HG03025 (cell line): Measurements from ENCODE around the gene GREB1.

Experiments used
- ATAC-seq: cut with Tn5 transposase; IDR thresholded peaks from one replicate; pipeline ENCODE4 v1.9.1; 2021; ENCODE audit warnings: mild to moderate bottlenecking, moderate library complexity; ENCODE audit not compliant: unreplicated experiment, low FRiP score

The GREB1 gene

DNA sequence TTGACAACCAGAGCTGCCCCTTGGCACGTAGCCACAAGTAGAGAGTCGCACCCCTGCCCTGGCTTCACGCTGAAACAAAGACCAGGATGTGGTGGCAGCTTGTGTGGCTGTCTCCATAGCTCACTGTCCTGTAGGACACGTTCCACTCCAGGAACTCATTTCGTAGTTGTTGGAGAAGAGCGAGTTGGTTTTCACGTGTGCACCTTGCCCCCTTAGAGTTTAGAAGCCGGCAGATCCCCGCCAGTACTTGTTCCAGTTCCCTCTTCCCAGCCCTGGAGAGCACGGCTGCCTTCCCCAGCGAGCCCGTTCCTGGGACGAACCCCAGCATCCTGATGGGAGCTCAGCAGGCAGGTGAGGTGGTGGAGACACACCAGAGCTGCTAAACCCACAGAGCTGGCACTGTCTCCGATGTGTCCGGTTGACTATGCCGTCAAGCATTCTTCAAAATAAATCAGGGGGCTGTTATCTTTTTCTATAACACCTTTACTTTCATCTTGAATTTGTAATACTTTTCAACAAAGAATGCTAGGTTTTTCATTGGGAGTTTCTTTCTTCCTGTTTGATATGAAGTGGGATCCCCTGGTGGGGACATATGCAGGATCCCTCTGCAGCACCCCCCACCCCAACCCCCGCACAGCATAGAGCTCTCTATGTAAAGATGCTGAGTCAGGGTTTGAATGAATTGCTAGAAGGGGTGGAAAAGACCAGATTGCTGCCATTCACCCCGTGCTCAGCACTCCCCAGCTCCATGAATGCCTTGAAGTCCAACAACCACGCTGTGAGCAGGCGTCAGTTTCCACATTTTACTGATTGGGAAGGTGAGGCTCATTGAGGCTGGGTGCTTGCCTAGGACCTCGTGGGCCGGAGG is 44.5 kb downstream of the GREB1 start:
- ATAC-seq, result no peak

DNA sequence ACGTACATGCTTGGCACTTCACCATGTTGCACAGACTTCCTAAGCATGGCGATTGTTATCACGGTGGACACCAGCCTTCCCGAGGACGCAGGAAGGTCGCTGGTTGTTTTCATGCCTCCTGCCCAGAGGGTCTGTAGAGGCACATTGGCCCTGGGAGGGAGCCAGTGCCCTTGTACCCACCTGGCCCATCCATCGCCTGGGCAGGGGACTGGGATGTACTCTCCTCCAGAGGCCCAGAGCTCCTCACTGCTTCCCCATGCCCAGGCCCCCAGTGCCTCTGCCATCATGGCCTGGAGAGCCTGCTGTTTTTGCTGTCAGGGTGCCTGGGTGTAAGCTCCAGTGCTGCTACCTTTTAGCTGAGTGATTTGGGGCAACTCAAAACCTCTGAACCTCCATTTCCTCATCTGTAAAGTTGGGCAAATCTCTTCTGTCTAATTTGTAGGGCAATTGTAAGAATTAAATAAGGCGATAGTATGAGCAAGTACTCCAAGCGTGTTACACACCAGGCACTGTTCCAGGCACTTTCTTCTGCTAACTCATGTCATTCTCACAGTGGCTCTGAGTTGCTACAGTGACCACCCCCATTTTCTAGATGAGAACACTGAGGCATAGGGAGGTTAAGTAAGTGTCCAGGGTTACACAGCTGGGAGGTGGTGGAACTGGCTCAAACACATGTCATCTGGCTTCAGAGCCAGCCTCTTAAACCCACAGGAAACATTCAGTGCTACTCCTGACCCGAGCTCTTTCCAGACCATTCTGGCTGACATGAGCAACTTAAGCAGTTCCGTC is 45.3 kb downstream of the GREB1 start:
- ATAC-seq, result no peak

DNA sequence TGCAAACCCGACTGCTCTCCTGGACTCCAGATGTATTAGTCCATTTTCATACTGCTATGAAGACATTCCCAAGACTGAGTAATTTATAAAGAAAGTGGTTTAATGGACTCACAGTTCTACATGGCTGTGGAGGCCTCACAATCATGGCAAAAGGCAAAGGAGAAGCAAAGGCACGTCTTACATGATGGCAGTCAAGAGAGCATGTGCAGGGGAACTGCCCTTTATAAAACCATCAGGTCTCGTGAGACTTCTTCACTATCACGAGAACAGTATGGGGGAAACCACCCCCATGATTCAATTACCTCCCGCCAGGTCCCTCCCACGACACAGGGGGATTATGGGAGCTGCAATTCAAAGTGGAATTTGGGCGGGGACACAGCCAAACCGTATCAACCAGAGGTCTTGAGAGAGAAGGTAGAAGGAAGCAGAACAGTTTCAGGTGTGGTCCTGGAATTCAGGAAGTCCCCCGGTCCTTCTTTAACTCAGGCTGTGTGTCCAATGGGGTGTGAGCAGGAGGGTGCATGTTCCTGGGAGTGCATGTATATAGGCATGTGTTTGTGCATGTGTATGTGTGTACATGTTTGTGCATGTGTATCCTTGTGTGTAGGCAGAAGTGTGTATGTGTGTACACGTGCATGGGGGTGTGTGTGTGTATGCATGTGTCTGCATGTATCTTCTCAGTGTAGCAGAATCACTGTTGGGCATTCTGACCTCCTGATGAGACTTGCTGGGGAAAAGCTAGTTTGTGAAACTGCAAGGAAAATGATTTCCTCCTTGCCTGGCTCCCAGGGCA is 46.2 kb downstream of the GREB1 start:
- no peak for ATAC-seq

DNA sequence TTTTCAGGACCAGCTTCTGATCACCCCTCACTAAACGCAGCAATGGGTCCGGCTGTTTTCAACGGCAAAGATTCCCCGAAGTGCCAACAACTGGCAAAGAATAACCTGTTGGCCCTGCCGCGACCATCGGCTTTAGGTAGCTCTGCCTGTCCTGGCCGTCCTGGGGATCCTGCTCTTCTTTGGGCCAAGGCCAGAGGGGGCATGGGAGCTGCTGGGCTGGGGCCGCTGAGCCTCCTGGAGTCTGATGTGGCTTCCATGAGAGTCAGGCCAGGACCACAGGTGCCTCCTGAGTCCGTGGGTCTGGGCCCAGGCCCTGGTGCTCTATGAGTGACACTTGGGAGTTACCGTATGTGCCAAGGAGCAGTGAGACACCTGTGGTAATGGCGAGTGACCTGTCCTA is 46.9 kb downstream of the GREB1 start:
- no peak for ATAC-seq

DNA sequence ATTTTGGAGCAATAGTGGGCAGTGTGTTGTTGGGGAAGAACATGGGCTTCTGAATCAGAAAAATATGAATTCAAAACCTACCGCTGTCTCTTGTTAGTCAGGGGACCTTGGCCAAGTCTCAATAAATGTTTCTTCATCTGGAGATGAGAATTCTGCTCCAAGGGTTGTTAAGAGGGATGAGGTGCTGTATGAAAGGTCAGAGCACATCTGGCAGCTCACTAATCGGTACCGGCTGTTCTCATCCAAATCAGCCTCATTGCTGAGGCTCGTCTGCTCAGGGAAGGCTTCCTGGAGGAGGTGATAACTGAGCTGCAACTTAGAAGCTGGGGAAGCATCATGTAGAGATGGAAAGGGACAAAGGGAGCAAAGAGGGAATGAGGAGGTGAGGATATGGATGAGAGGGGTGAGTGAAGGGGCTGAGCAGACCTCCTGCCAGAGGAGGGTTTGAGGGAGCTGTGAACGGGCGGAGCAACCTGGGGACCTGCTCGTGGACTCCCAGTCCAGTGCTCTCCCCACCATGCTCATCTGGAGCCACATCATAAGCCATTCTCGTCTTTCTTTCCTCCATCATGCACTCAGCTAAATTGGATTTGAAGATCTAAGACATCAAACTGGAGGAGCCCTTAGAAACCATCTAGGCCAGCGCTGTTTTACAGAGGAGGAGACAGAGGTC is 47.4 kb downstream of the GREB1 start:
- no peak for ATAC-seq

DNA sequence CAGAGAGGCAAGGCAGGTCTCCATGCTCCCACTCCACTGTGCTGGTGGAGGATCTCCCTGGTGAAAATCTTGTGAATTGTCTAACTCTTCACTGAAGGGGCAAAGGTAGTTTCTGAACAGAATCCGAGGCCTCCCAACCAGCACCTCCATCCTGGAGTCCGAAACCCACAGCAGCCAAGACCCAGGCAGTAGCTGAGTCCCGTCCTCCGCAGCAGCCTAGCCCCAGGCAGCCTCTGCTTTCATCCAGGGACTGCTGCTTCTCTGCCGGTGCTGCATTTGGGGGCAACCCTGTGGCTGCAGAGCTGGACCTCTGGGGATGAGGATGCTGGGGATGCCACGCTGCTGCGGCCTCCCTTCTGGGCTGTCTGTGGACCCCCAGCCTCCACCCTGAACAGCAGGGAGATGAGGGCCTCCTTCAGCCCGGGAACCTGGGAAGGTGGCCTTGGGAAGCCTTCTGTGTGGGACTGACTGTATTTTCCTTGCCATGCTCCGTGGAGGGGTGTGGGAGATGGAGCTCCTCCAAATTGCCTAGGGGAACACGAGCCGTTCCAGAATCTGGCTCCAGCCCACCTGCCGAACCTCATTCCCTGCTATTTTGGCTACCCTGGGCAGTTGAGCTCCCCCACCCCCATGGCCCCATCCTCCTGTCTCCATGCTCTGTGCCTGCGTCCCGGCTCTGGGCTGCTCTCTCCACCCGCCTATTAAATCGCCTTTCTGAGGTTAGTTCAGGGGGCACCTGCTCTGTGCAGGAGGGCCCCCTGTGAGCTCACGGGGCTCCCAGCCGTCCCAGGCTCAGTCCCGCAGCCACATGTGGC is 48.2 kb downstream of the GREB1 start:
- no peak for ATAC-seq

DNA sequence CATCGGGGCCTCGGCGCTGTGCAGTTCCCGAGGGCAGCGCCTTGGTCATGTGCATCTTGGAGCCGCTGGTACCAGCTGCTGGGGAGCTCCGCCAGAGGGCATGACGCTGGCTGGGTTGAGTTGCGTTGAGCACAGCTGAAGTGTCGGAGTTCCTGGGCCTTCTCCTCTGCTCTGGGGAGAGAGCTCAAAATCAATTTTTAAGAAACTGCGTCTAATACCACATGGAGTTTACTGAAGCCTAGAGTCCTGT is 48.7 kb downstream of the GREB1 start:
- no peak for ATAC-seq

DNA sequence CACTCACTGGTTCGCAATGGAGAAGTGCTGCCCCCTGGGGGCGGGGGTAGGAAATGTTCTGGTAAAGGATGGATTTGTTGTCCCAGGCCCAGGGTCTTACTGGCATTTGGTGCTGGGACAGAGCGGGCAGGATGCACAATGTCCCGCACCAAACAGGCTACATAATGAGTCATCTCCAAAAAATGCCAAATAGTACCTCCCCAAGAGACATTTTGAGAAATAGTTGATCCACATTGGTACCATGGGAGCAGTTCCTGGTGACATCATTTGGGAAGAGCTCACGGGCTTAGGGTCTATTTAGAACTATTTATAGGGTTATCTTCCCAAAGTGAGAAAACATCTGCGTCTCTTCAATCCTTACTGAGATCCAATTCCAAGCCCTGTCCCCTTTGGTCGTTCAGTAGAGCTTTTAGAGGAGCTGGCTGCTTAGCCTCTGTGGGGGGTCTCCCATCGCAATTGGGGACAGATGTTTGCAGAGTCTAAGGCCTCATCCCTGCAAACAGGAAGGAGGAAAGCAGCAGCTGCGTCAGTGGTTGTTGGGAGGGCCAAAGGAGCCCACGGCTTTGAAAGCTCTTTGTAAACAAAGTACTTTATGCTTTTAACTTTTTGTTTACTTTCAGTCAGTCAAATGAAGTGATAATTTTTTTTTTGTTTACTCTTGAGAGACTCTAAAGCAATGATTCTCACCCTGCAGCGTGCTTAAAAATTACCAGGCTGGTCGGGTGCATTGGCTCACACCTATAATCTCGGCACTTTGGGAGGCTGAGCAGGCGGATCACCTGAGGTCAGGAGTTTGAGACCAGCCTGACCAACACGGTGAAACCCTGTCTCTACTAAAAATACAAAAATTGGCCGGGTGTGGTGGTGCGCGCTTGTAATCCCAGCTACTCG is 49.3 kb downstream of the GREB1 start:
- no peak for ATAC-seq

DNA sequence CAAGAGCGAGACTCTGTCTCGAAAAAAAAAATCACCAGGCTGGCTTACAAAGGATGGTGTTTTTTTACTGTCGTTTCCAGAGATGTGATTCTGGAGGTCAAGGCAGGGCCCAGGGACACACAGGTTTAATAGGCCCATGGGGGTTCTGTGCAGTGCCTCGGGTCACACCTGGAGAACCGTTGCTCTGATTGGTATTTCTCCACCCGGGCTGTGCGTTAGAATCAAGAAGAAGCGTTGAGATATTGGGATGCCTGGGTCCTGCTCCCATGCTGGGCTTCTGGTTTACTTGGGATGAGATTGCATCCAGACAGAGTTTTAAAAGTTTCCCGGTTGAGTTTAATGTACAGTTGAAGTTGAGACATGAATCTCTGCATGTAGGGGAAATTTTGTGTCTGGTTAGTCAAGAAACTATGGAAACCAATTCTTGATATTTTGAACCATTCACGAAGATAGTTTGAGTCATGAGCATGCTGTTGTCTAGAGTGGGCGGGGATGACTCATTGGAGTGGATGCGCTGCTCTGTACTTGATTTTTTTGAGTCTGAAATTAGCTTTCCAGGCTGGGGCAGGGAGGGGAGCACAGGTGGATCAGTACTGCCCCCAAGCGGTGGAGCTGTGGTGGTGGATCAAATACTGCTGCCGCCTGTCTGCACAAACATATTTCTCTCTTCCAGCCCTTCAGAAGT is 50.1 kb downstream of the GREB1 start:
- ATAC-seq, result peak; percentile 68

DNA sequence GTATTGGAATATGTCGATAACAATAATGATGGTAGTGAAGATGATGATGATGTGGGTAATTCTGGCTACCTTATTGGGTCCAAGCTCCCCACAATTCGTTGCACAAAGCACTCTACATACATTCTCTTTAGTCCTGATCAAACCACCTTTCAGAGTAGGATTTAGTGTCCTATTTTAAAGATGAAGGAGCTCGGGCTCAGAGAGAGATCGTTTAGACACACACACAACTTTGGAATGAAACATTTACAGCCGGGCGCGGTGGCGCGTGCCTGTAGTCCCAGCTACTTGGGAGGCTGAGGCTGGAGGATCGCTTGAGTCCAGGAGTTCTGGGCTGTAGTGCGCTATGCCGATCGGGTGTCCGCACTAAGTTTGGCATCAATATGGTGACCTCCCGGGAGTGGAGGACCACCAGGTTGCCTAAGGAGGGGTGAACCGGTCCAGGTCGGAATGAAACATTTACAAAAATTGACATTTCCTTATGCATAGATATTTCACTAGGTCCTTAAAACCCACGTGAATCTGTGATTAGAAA is 50.7 kb downstream of the GREB1 start:
- ATAC-seq, result no peak

DNA sequence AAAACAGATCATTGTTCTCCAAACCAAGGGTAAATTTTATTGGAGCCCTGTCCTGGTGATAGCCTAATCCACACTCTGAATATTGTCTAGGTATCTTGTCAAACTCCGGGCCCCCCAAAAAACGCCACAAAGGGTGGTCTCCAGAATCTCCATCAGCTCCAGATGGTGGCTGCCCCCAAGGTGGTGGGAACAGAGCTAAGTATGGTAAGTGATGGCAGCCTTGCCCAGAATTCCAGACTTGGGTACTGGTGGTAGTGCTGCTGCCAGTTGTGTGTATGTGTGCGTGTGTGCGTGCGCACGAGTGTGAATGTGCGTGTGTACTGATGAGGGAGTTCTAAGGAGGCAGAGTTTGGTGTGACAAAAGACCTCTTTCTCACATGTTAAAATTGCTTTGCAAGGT is 51.2 kb downstream of the GREB1 start:
- no peak for ATAC-seq

DNA sequence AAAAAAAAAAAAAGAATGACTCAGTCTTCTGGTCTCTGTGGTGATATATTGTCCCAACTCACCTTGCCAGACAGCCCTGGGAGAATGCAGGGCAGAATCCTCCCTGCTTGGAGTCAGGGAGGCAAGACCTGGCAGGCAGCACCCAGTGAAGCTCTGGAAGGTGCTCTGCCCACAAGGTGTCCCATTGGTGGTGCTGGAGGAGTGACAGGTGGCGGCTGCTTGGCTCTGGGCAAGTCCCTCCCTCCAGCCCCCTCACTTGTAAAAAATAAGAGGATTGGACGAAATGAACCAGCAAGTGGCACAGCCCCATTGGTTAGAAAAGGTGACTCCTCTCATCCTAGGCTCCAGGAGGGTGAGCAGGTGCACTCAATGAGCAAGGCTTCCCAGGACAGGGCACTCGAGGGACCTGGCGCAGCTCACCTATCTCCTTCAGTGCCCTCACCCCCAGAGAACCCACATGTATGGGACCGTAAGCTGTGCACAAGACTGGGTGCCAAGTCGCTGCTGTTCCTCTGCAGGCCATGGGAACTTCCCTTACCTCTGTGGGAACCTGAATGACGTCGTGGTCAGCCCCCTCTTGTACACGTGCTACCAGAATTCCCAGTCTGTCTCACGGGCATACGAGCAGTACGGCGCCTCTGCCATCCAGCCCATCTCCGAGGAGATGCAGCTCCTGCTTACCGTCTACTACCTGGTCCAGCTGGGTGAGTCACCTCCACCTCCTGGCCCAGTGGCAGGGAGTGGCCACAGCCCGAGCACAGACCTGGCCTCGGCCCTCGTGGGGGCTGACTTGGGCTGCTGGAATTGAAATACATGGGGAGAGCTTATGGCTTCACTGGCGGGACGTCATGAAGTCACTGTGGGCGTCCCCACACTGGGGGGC is 54.6 kb downstream of the GREB1 start:
- ATAC-seq, result no peak

DNA sequence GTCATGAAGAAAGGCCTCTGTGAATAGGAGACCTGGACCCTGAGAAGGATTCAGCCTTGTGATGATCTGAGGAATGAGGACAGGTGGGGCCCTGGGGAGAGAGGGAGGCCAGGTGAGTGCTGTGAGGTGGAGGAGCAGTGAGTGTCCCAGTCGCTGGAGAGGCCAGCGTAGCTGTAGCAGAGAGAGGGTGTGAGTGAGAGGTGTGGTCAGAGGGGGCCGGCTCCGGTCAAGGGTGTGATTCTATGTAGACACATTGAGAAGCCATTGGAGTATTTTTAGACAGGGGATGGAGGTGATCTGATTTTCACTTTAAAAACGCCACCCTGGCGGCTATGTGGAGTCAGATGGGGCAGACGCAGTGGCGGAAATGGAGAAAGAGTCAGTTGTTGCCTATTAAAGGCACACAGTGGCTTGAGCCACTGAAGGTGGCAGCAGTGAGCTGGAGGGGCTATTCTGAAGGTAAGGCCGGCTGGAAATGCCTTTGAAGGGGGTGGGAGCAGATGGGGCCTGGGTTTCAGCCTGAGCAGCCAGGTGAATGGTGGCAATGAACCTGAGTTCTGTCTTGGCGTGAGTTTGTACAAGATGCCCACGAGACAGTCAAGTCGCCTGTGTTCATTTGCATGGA is 55.6 kb downstream of the GREB1 start:
- no peak for ATAC-seq

DNA sequence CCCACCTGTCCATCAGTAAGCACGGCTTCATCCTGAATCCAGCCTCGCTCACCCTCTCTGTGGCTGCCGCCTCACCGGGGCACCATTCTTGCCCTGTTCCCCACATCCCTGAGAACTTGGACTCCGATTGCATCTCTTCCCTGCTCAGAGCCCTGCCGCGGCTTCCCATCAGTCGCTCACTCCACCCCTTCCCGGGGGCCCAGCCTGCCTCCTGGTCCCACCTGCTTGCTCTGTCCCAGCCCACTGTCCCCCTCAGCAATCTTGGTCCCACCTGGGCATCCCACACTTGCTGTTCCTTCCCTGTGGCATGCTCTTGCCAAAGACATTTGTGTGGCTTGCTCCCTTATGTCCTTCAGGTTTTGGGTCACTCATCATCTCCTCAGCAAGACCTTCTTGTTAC is 56.3 kb downstream of the GREB1 start:
- ATAC-seq, result no peak

DNA sequence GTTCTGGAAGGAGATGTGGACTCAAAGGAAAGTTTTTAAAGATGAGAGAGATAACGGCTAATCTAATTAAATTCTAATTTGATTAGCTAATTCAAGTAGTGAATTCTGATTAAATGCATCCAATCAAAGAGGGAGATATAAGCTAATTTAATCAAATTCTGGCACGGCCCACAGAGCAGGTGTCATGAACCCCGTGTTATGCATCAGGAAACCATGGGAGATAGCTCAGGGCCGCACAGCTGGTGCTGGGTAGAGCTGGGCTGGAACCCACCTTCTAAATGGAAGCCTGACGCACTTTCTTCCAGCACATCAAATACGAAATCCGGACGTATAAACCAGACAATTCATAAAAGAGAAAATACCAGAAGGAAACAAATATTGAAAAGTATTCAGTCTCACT is 57.2 kb downstream of the GREB1 start:
- ATAC-seq, result no peak

DNA sequence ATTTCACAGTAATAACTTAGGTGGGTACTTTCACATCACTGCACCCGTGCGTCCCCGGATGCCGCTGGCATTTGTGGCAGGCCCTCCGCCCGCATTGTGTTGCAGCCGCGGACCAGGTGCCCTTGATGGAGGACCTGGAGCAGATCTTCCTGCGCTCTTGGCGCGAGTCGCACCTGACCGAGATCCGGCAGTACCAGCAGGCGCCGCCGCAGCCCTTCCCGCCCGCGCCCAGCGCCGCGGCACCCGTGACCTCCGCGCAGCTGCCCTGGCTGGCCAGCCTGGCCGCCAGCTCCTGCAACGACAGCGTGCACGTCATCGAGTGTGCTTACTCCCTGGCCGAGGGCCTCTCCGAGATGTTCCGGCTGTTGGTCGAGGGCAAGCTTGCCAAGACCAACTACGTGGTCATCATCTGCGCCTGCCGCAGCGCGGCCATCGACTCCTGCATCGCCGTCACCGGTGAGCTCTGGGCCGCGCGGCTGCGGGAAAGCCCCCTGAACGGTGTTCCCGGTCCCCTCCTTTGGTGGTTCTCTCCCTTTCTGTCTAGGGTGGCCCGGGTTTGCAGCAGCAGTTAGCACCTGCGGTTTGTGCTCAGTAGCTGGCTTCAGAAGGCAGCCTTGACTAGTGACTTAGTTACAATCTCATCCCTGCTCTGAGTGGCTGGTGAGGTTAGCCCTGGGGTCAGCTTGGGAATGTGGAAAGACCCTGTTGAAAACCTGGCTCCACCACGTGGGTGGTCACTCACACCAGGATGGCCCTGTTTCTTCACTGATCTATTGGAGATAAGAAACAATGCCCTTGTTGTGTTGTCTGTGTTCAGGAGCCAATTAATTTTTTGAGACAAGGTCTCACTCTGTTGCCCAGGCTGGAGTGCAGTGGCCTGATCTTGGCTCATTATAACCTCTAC is 59.1 kb downstream of the GREB1 start:
- ATAC-seq, result no peak
